Measurements from ENCODE around the gene NDRG3. TPM values are rescaled to one million over a fixed set of nuclear protein-coding genes. Genes with fewer than 3 reads are reported as not detected.
"Not testable (repeated sequence)": the region's sequence is repeated elsewhere in the genome, so short reads cannot be mapped to it uniquely, and the experiment has no call there.

NDRG3 gene
- total and polyA plus RNA-seq, 7 donors: 21.6 to 38.9 (median 28.8) TPM

- 61 to 82% methylated on average over 2 of the region's 2 CpGs for WGBS, 2 donors
- Histone ChIP-seq H3K27me3 (no peaks in the 10 kb centered on the region), H3K36me3 (no peaks in the 10 kb centered on the region), H3K27ac (no peak overlapping the region), H3K4me1 (no peaks in the 10 kb centered on the region), H3K9me3 (no peaks in the 10 kb centered on the region), H3K4me3 (no peak overlapping the region)
- intact Hi-C loops (cut with DNase I): no loop called here
- no peak for DNase-seq
- no peak for TF ChIP-seq POLR2A (IDR thresholded peaks at IDR 0.05)
- TF ChIP-seq EP300 (IDR thresholded peaks at IDR 0.05): no peak
- no peak for TF ChIP-seq POLR2AphosphoS5 (IDR thresholded peaks at IDR 0.05)
- no peak for TF ChIP-seq CTCF (IDR thresholded peaks at IDR 0.05)
Observed at GRCh38 chr20:36623444-36623843, 122.4 kb downstream of the NDRG3 start.

GRCh38 chr20:36620917-36621316, 125.0 kb downstream of the NDRG3 start:
- TF ChIP-seq EP300 (IDR thresholded peaks at IDR 0.05): no peak
- intact Hi-C loops (cut with DNase I): no loop called here
- Histone ChIP-seq H3K4me1 (no peaks in the 10 kb centered on the region), H3K9me3 (no peaks in the 10 kb centered on the region), H3K36me3 (no peaks in the 10 kb centered on the region), H3K27me3 (no peaks in the 10 kb centered on the region), H3K4me3 (no peak overlapping the region), H3K27ac (no peak overlapping the region)
- 94 to 96% methylated on average over 5 of the region's 5 CpGs for WGBS, 2 donors
- no peak for DNase-seq

DNA sequence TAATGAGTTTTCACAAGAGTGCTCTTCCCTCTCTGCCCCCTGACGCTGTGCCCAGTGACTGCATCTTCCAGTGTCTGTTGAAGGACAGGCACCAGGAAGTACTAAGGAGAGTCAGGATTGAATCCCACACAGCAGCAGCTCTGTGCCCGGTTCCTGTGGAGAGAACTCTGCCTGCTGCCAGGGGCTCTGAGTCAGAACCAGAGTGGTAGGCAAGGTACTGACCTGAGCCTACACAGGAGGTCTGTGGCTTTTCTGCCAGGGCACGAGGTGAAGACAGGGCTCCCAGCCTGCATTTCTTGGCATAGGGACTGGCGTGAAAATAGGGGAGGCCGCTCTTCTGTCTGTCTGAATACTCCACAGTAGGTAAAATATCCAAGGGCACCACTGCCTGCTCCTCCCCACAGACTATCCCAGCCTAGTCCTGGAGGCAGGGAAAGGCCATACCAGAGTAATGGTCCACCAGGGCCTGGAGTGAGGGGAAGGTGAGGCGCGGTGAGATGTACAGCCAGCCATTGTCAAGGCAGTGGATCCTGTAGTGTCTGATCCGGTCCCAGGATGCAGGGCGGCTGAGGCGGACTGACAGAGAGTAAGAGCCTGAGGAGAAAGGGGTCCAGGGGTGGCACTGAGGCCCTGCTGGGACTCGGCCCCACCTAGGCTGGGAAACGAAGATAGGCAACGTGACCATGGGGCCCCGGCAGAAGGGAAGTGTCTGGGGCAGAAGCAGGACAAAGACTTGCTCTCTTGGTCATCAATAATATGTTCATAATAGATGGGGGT, 130.9 kb downstream of the NDRG3 start:
- TF ChIP-seq POLR2A (IDR thresholded peaks at IDR 0.05): no peak
- TF ChIP-seq POLR2AphosphoS5 (IDR thresholded peaks at IDR 0.05): no peak
- no peak for TF ChIP-seq EP300 (IDR thresholded peaks at IDR 0.05)
- no peak for TF ChIP-seq CTCF (IDR thresholded peaks at IDR 0.05)
- Histone ChIP-seq H3K4me1 (no peaks in the 10 kb centered on the region), H3K36me3 (peaks cover 18 to 51% (median 36%) of the 10 kb centered on the region in 4 donors), H3K27me3 (no peaks in the 10 kb centered on the region), H3K4me3 (no peak overlapping the region), H3K27ac (no peak overlapping the region), H3K9me3 (no peaks in the 10 kb centered on the region)
- 90 to 92% methylated on average over 14 of the region's 14 CpGs for WGBS, 2 donors
- DNase-seq: no peak
- intact Hi-C loops (cut with DNase I): loop anchor here (5.0 kb wide), 1 partner anchor 272 kb away; no protein-coding TSS in a partner anchor

DNA sequence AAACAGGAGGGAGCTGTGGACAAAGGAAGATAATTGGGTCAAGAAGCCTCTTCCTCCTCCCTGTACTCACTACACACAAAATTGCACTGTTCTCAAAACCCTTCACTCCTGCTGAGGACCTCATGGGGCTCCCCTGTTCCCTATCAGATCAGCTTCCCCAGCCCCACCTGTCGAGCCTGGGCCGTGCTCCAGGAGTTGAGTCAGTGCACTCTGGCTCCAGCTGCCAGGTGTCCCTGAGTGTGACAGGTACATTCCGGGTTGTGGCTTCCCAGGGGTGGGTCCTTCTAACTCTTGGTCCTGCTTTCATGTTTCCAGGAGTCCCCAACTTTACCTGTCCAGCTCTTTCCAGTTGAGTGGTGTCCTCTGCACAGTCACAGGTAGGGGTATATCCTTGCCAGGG, 131.9 kb downstream of the NDRG3 start:
- Histone ChIP-seq H3K4me1 (no peaks in the 10 kb centered on the region), H3K9me3 (no peaks in the 10 kb centered on the region), H3K36me3 (peaks cover 26 to 60% (median 45%) of the 10 kb centered on the region in 4 donors), H3K4me3 (no peak overlapping the region), H3K27me3 (no peaks in the 10 kb centered on the region), H3K27ac (no peak overlapping the region)
- TF ChIP-seq EP300 (IDR thresholded peaks at IDR 0.05): no peak
- no peak for TF ChIP-seq POLR2AphosphoS5 (IDR thresholded peaks at IDR 0.05)
- no peak for TF ChIP-seq CTCF (IDR thresholded peaks at IDR 0.05)
- no peak for TF ChIP-seq POLR2A (IDR thresholded peaks at IDR 0.05)
- DNase-seq: no peak
- 16 to 67% methylated on average over 3 of the region's 3 CpGs for WGBS, 2 donors
- intact Hi-C loops (cut with DNase I): loop anchor here (5.0 kb wide), 1 partner anchor 273 kb away; no protein-coding TSS in a partner anchor

DNA sequence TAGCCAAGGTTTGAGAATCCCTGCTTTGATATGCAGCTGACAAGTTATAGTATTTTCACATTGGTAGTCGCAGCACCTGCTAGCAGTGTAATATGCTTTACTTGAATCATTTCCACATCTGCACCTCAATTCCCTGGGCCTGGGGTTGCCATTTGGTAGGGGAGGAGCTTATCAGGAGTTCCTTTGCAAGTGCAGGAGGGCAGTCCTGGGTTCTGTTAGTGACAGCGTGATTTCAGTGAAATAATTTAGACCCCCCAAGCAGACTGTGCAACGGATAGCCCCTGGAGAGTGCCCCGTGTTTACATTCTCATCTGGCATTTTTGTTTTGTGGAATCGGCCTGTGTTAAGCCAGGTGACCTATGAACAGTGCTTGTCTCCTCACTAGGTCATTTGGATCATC, 134.3 kb downstream of the NDRG3 start:
- intact Hi-C loops (cut with DNase I): loop anchor here (5.0 kb wide), 1 partner anchor 276 kb away; no protein-coding TSS in a partner anchor
- H3K27me3 ChIP-seq: no peaks in the 10 kb centered on the region
- 85 to 90% methylated on average over 5 of the region's 5 CpGs for WGBS, 2 donors
- H3K27ac ChIP-seq: no peak overlapping the region
- TF ChIP-seq POLR2A (IDR thresholded peaks at IDR 0.05) (no peak), CTCF (IDR thresholded peaks at IDR 0.05) (no peak)
- H3K4me3 ChIP-seq: no peak overlapping the region
- H3K9me3 ChIP-seq: no peaks in the 10 kb centered on the region
- H3K36me3 ChIP-seq: peaks cover 31 to 75% (median 49%) of the 10 kb centered on the region in 4 donors
- H3K4me1 ChIP-seq: peaks cover 0 to 16% (median 14%) of the 10 kb centered on the region in 4 donors
- no peak for DNase-seq

GRCh38 chr20:36608388-36608728, 137.5 kb downstream of the NDRG3 start:
- intact Hi-C loops (cut with DNase I): loop anchor here (5.0 to 10.0 kb wide), 4 partner anchors 149 to 404 kb away; partner anchors contain the start of gene DSN1
- Histone ChIP-seq H3K36me3 (peaks cover 27 to 58% (median 37%) of the 10 kb centered on the region in 4 donors), H3K4me1 (peaks cover 0 to 29% (median 25%) of the 10 kb centered on the region in 4 donors)
- 78 to 89% methylated on average over 6 of the region's 6 CpGs for WGBS, 2 donors
- not testable (repeated sequence) for H3K4me3 ChIP-seq, DNase-seq, H3K27ac ChIP-seq, H3K9me3 ChIP-seq, H3K27me3 ChIP-seq
